Immature natural killer cell (primary cell): ENCODE data around the gene SSR1. TPM values are rescaled to one million over a fixed set of nuclear protein-coding genes. Genes with fewer than 3 reads are reported as not detected.
"Not testable (repeated sequence)": the region's sequence is repeated elsewhere in the genome, so short reads cannot be mapped to it uniquely, and the experiment has no call there.

ENCODE experiments used
- DNase-seq, 3 donors: peaks; one replicate each; pipeline ENCODE4 v3.0.0; 2022; ENCODE audit warnings: mixed read lengths in 1 of 3
- H3K27ac Mint-ChIP-seq, 6 donors: one replicate each; pipeline ENCODE4 v1.8.0; 2020; ENCODE audit warnings: mixed read lengths in 6 of 6, mild to moderate bottlenecking in 5 of 6, inconsistent platforms in 4 of 6, moderate library complexity in 3 of 6
- H3K27me3 Mint-ChIP-seq, 3 donors: one replicate each; pipeline ENCODE4 v1.8.0; 2020 to 2021; ENCODE audit warnings: low read depth in 3 of 3, mild to moderate bottlenecking in 3 of 3, mixed read lengths in 3 of 3, moderate library complexity in 3 of 3, inconsistent platforms in 1 of 3
- H3K36me3 Mint-ChIP-seq, 3 donors: one replicate each; pipeline ENCODE4 v1.8.0; 2020; ENCODE audit warnings: mixed read lengths in 3 of 3, inconsistent platforms in 2 of 3, mild to moderate bottlenecking in 2 of 3
- H3K4me1 Mint-ChIP-seq, 2 donors: one replicate each; pipeline ENCODE4 v1.8.0; 2020; ENCODE audit warnings: inconsistent platforms in 2 of 2, mild to moderate bottlenecking in 2 of 2, mixed read lengths in 2 of 2, moderate library complexity in 1 of 2
- H3K4me3 Mint-ChIP-seq, 5 donors: one replicate each; pipeline ENCODE4 v1.8.0; 2020; ENCODE audit warnings: mild to moderate bottlenecking in 5 of 5, mixed read lengths in 5 of 5, inconsistent platforms in 3 of 5, moderate library complexity in 3 of 5
- H3K9me3 Mint-ChIP-seq, 6 donors: one replicate each; pipeline ENCODE4 v1.8.0; 2020; ENCODE audit warnings: mild to moderate bottlenecking in 6 of 6, mixed read lengths in 6 of 6, inconsistent platforms in 4 of 6, moderate library complexity in 3 of 6
- polyA plus RNA-seq, 3 donors: library from polyadenylated mRNA; unstranded; fragments of 300-500 nt; fragmentation: Illumina TruSeq; gene quantifications; one replicate each; pipeline ENCODE4 v1.2.3, GENCODE V29; 2021

Gene SSR1
- polyA plus RNA-seq, 3 donors from 2014 or later = 134 to 247 (median 207) TPM

DNA sequence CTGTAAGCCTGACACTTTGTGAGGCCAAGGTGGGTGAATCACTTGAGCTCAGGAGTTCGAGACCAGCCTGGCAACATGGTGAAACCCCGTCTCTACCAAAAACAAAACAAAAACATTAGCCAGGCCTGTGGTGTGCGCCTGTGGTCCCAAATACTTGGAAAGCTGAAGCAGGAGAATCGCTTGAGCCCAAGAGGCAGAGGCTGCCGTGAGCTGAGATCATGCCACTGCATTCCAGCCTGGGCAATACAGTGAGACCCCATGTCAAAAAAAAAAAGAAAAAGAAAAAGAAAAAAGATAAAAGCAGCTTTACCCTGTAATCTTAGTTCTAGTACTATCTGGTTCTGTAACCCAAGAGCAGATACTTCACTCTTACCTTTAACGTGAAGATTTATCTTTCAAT is 27.6 kb downstream of the SSR1 start:
- H3K4me3 Mint-ChIP-seq = no peak overlapping the region
- no peak overlapping the region for H3K27ac Mint-ChIP-seq
- H3K27me3 Mint-ChIP-seq = peaks cover 0 to 2% (median 1%) of the 10 kb centered on the region in 3 donors
- H3K9me3 Mint-ChIP-seq = no peaks in the 10 kb centered on the region
- H3K4me1 Mint-ChIP-seq = peaks cover 8 to 15% of the 10 kb centered on the region in 2 donors
- no peak for DNase-seq
- peaks cover 9 to 35% (median 15%) of the 10 kb centered on the region in 3 donors for H3K36me3 Mint-ChIP-seq

DNA sequence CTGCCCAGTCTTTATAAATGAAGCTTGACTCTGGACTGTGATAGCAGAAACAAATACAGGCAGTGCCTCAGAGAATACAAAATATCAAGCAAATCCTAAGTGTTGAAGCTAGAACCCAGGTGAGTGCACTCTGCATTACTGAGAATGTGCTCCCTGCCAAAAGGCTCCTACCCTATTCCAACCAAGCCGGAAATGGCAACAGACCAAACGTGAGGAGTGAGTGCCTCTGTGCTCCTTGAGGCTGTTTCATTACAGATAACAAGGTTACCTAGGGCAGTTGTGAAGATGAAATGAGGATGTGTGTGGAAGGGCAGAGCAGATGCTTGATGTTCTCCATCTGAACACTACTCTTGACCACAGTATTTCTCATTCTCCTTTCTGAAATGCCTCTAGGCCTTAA is 29.3 kb downstream of the SSR1 start:
- peaks cover 0 to 2% (median 1%) of the 10 kb centered on the region in 3 donors for H3K27me3 Mint-ChIP-seq
- peaks cover 6 to 24% (median 9%) of the 10 kb centered on the region in 3 donors for H3K36me3 Mint-ChIP-seq
- DNase-seq = no peak
- H3K9me3 Mint-ChIP-seq = no peaks in the 10 kb centered on the region
- no peak overlapping the region for H3K4me3 Mint-ChIP-seq
- peaks cover 10 to 15% of the 10 kb centered on the region in 2 donors for H3K4me1 Mint-ChIP-seq
- H3K27ac Mint-ChIP-seq = peak overlapping the region in 3 of 6 donors; percentile 7 to 31 (median 10)

DNA sequence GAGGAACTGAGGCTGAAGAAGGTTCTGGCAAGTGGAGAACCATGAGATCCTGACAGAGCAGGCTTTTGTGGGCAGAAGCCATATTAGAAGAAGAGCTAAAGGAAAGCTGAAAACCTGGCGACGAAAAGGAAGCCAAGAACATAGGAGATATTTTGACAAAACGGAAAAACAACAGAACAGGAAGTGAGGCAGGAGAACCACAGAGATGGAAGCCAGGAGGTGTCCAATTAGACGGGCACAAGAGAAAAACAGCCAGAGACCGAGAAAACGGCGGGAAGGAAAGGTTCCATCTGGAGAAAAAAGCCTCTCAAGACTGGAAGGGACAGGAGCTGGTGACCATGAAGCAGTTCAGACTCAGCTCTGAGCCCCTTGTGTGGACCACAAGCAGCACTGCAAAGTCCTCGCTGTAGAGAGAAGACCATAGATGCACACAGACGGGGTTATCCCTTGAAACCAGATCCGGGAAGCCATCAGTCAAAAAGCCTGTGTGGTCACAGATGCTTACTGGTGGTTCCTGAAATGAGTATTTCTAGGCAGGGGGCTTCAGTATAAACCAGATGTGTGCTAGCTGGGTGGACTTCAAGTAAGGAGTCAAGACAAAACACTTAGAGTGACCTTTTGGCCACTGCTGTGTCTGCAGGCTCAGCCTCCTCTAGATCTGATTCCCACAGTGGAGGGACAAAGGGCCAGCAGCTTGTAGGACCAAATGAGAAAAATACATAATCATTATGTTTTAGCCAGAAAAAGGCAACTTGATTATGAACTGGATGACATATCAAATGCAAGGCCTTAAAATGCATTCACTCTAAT is 30.7 kb downstream of the SSR1 start:
- DNase-seq = no peak
- Mint-ChIP-seq H3K4me1 (peaks cover 10 to 15% of the 10 kb centered on the region in 2 donors), H3K27ac (peak overlapping the region; percentile 0 to 89 (median 50)), H3K27me3 (peaks cover 0 to 4% (median 1%) of the 10 kb centered on the region in 3 donors), H3K36me3 (peaks cover 0 to 14% (median 8%) of the 10 kb centered on the region in 3 donors), H3K9me3 (no peaks in the 10 kb centered on the region), H3K4me3 (peak overlapping the region in 3 of 5 donors; percentile 2 to 27 (median 3))

DNA sequence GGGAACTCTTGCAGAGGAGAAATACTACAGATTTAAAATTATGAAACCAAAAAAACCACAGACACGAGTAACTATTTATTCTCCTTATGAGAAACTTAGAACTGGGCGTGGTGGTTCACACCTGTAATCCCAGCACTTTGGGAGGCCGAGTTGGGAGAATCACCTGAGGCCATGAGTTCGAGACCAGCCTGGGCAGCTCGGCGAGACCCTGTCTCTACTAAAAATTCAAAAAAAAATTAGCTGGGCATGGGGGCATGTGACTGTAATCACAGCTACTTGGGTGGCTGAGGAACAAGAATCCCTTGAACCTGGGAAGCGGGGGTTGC is 36.8 kb downstream of the SSR1 start:
- H3K27me3 Mint-ChIP-seq = peaks cover 0 to 4% (median 4%) of the 10 kb centered on the region in 3 donors
- no peak for DNase-seq
- H3K4me3 Mint-ChIP-seq = no peak overlapping the region
- no peaks in the 10 kb centered on the region for H3K36me3 Mint-ChIP-seq
- peaks cover 3 to 5% of the 10 kb centered on the region in 2 donors for H3K4me1 Mint-ChIP-seq
- no peak overlapping the region for H3K27ac Mint-ChIP-seq
- H3K9me3 Mint-ChIP-seq = no peaks in the 10 kb centered on the region

DNA sequence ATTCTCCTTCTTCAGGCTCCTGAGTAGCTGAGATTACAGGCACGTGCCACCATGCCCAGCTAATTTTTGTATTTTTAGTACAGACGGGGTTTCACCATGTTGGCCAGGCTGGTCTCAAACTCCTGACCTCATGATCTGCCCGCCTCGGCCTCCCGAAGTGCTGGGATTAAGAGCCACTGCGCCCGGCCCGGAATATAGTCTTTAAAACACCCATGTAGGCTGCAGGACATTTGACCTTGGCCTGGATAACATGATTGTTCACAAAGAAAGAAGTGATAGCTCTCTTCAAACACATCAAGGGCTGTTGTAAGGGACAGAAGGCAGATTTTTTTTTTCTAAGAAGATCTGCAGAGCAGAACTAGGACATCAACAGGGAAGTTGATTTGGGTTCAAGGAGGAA is 38.5 kb downstream of the SSR1 start:
- not testable (repeated sequence) for H3K27ac Mint-ChIP-seq, H3K27me3 Mint-ChIP-seq, H3K4me1 Mint-ChIP-seq, DNase-seq, H3K4me3 Mint-ChIP-seq, H3K9me3 Mint-ChIP-seq, H3K36me3 Mint-ChIP-seq

DNA sequence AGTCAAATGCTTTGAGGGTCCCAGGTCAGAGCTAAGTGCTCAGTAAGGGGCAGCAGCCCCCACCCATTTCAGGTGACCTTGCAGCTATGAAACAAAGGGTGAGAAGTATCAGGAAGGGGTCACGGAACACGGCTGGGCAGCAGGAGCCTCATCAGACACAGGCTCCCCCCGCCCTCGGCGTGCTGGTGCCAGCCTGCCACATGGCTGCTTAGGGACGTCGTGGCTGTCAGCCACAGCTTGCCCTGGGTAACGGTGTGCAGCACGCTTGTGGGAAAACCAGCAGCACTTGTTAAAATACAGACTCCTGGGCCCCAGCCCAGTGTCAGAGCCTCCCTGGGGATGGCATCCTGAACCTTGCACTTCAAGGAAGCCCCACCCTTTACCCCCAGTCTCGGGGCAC is 39.3 kb downstream of the SSR1 start:
- Mint-ChIP-seq H3K4me1 (peaks cover 0 to 3% of the 10 kb centered on the region in 2 donors), H3K27me3 (peaks cover 0 to 4% (median 2%) of the 10 kb centered on the region in 3 donors), H3K36me3 (no peaks in the 10 kb centered on the region), H3K4me3 (no peak overlapping the region), H3K9me3 (no peaks in the 10 kb centered on the region), H3K27ac (no peak overlapping the region)
- no peak for DNase-seq

DNA sequence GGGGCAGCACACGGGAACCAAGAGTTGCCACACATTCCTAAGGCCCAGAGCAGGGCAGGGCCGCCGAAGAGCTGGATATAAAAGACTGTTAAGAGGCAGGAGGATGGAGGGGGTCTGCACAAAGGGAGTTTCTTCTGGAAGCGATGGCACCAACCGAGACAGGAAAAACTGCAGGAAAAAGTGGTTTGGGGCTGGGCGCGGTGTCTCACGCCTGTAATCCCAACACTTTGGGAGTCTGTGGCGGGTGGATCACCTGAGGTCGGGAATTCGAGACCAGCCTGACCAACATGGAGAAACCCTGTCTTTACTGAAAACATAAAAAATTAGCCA is 41.8 kb downstream of the SSR1 start:
- H3K4me1 Mint-ChIP-seq = peaks cover 0 to 3% of the 10 kb centered on the region in 2 donors
- H3K36me3 Mint-ChIP-seq = peaks cover 0 to 3% (median 0%) of the 10 kb centered on the region in 3 donors
- no peak overlapping the region for H3K4me3 Mint-ChIP-seq
- no peak overlapping the region for H3K27ac Mint-ChIP-seq
- no peaks in the 10 kb centered on the region for H3K9me3 Mint-ChIP-seq
- peaks cover 0 to 7% (median 2%) of the 10 kb centered on the region in 3 donors for H3K27me3 Mint-ChIP-seq
- DNase-seq = no peak

DNA sequence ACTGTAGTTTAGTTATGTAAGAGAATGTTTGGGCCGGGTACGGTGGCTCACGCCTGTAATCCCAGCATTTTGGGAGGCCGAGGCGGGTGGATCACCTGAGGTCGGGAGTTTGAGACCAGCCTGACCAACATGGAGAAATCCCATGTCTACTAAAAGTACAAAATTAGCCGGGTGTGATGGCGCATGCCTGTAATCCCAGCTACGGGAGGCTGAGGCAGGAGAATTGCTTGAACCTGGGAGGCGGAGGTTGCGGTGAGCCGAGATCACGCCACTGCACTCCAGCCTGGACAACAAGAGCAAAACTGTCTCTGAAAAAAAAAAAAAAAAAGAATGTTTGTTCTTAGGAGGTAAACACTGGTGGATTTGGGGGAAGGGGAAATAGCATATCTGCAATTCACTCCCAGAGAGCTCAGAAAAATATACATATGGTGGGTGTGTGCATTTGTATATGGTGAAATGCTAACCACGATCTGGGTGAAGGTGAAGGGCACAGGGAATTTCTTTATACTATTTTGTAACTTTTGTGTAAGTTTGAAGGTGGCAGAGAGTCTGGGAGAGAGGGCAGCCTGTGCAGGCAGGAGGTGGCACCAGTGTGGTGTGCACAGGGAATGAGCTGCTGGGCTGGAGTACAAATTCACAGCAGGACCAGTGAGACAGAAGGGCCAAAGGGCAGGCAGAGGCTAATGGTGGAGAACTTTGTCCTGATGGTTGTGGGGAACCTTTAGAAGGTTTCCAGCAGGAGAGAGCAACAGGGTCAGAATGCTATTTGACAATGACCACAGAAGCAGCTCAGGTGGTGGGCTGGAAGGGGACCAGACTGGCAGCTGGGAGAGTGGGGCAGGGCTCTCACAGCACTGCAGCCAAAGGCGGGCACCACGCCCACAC is 42.4 kb downstream of the SSR1 start:
- H3K27ac Mint-ChIP-seq = no peak overlapping the region
- H3K9me3 Mint-ChIP-seq = no peaks in the 10 kb centered on the region
- peaks cover 0 to 3% (median 0%) of the 10 kb centered on the region in 3 donors for H3K36me3 Mint-ChIP-seq
- H3K27me3 Mint-ChIP-seq = peaks cover 0 to 7% (median 2%) of the 10 kb centered on the region in 3 donors
- DNase-seq = no peak
- H3K4me3 Mint-ChIP-seq = no peak overlapping the region
- H3K4me1 Mint-ChIP-seq = no peaks in the 10 kb centered on the region

DNA sequence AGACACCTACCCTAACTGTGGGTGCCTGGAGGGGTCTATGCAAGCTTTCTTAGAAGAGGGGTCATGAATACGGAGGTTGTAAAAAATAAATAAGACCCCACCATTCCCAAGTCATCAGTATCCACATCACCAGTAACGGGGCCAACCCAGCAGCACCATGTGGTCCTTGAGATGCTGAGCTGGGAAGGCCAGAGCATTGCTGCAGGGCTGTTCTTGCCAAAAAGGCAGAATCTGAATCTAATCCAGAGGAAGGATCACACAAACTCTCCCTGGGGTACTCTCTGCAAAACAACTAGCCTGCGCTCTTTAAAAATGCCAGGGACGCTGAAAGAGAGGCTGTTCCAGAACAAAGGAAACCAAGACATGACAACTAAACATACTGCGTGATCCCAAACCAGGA is 43.2 kb downstream of the SSR1 start:
- Mint-ChIP-seq H3K9me3 (no peaks in the 10 kb centered on the region), H3K4me1 (no peaks in the 10 kb centered on the region), H3K27me3 (peaks cover 0 to 7% (median 2%) of the 10 kb centered on the region in 3 donors), H3K27ac (peak overlapping the region in 1 of 6 donors; percentile 27), H3K36me3 (peaks cover 0 to 3% (median 0%) of the 10 kb centered on the region in 3 donors), H3K4me3 (no peak overlapping the region)
- DNase-seq = no peak

DNA sequence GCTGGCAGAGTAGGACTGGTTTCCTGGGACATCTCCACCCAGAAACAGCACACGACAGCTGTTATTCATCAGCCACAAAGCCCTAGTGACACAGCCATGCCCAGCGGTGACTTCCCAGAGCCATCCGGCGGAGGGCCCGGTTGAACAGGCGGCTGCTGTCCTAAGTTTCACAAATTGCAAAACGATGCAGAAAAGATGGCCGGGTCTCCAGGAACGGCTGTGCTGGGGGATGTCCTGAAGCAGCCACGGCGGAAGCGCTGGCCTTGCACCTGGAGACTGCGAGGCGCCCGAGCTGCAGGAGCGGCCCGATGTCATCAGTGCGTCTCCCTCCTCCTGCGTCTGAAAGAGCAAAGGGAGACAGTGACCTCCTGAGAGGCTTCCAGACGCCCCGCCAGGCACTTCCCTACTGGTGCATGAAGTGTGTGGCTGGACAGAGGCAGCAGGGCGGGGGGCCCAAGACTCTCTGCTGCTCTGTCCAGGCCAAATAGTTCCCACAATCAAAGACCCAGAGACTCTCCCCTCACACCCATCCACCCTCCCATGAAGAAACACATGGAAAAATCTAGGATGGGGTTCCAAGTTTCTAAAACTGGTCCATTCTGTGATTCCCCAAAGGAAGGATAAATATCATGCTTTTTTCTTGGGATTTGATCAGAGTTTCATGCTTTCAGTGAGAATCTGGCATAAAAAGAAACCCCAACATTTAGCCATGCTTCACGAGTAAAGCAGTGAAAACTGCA is 44.0 kb downstream of the SSR1 start:
- no peaks in the 10 kb centered on the region for H3K4me1 Mint-ChIP-seq
- H3K27ac Mint-ChIP-seq = no peak overlapping the region

DNA sequence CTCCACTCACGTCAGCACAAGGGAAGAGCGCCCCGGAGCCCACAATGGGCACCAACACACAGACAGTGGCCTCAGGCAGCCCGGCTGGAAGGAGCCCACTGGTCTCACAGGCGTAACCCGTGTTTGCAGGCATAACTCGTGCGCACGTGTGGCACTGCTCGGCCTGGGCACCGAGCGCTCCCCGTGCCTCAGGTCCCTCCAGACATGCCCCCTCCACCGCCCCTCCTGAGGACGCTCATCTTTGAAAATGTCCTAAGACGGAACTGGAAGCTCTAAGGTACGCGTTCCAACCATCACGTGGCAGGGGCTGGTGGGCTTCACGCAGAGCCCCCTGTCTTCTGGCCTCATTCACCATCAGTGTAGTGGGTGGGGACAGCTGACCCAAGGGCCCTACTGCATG is 44.6 kb downstream of the SSR1 start:
- no peaks in the 10 kb centered on the region for H3K4me1 Mint-ChIP-seq
- DNase-seq = no peak
- H3K9me3 Mint-ChIP-seq = no peaks in the 10 kb centered on the region
- peaks cover 0 to 3% (median 0%) of the 10 kb centered on the region in 3 donors for H3K36me3 Mint-ChIP-seq
- H3K27me3 Mint-ChIP-seq = peaks cover 0 to 3% (median 2%) of the 10 kb centered on the region in 3 donors
- H3K4me3 Mint-ChIP-seq = no peak overlapping the region
- H3K27ac Mint-ChIP-seq = no peak overlapping the region

More for the DNA sequence above, 44.0 kb downstream of the SSR1 start:
- DNase-seq = no peak
- Mint-ChIP-seq H3K27me3 (peaks cover 0 to 3% (median 2%) of the 10 kb centered on the region in 3 donors), H3K4me3 (no peak overlapping the region), H3K36me3 (peaks cover 0 to 3% (median 0%) of the 10 kb centered on the region in 3 donors), H3K9me3 (no peaks in the 10 kb centered on the region)

DNA sequence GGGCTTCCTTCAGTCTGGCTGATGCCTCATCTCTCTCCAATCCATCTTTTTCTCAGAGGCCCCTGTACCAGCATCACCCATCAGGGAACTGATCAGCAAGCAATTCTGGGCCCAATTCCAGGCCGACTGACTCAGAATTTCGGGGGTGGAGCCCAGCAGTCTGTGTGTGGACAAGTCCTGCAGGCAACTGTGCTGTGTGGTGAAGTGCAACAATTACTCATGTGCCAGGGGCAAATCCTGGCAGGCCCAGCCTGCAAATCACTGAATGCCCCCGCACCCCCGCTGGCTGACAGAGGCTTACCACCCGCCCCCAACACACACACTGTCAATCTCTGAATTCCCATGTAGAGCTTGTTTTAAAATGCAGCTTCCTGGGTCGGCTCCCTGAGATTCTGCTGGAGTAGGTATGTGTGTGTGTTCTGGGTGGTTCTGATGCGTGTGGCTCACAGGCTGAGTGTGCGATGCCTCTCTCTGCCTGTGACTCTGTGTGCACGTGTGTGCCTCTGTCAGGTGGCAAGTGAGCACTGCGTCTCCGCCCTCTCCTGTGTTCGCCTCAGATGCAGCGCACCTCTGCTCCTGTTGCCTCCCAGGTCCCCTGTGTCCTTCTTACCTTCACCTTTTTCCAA is 45.4 kb downstream of the SSR1 start:
- H3K27me3 Mint-ChIP-seq = peaks cover 0 to 3% (median 2%) of the 10 kb centered on the region in 3 donors
- H3K36me3 Mint-ChIP-seq = peaks cover 0 to 3% (median 0%) of the 10 kb centered on the region in 3 donors
- H3K9me3 Mint-ChIP-seq = no peaks in the 10 kb centered on the region
- H3K4me1 Mint-ChIP-seq = no peaks in the 10 kb centered on the region
- no peak for DNase-seq
- no peak overlapping the region for H3K27ac Mint-ChIP-seq
- no peak overlapping the region for H3K4me3 Mint-ChIP-seq

DNA sequence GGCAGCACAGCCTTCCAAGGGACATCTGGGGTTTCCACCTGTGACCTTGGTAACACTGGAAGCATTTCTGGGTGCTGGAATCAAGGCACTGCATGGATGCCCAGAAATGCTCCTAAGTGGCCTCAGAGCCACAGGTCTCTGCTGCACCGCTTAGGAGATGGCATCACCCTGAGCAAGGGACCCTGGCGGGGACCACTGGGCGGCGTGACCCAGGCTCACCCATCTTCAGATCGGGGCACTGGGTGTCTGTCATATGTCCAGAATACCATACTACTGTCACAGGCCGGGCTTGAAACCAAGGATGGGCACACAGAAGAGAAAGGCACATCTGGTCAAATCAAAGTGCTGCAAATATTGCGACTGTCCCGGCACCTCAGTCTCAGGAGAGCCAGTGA is 45.9 kb downstream of the SSR1 start:
- Mint-ChIP-seq H3K36me3 (peaks cover 0 to 3% (median 0%) of the 10 kb centered on the region in 3 donors), H3K27me3 (peaks cover 2 to 3% (median 3%) of the 10 kb centered on the region in 3 donors), H3K27ac (no peak overlapping the region), H3K4me3 (no peak overlapping the region), H3K4me1 (peaks cover 4% of the 10 kb centered on the region in 2 donors), H3K9me3 (no peaks in the 10 kb centered on the region)
- DNase-seq = no peak
